Vagina (tissue), 2 donors: ENCODE results near the gene ATP2A3. TPM values are rescaled to one million over a fixed set of nuclear protein-coding genes. Genes with fewer than 3 reads are reported as not detected.

Experiments used
- DNase-seq, 2 donors: peaks; one replicate each; pipeline ENCODE4 v3.0.0-alpha.2; 2017; ENCODE audit errors: extremely low spot score in 2 of 2
- H3K27ac ChIP-seq: fragments of 200-600 bp; sonication (generic); one replicate; pipeline ENCODE4 v1.5.1; 2019
- H3K27me3 ChIP-seq: fragments of 200-600 bp; sonication (generic); one replicate; pipeline ENCODE4 v1.5.1; 2019
- H3K36me3 ChIP-seq, 2 donors: fragments of 200-600 bp; sonication (generic); one replicate each; pipeline ENCODE4 v1.5.1; 2017 to 2019
- H3K4me1 ChIP-seq: fragments of 200-600 bp; sonication (generic); one replicate; pipeline ENCODE4 v1.5.1; 2019
- H3K4me3 ChIP-seq, 2 donors: fragments of 200-600 bp; sonication (generic); 1 replicate in 1 of 2; 2 replicates in 1 of 2; pipeline ENCODE4 v1.5.1; 2016 to 2019
- H3K9me3 ChIP-seq: fragments of 200-600 bp; sonication (generic); one replicate; pipeline ENCODE4 v1.5.1; 2019
- POLR2A ChIP-seq, 2 donors: fragments of 450-650 bp; IDR thresholded peaks; one replicate each; pipeline ENCODE4 v1.6.1; 2017; ENCODE audit warnings: antibody characterized with exemption in 2 of 2, mild to moderate bottlenecking in 2 of 2, moderate library complexity in 2 of 2
- POLR2AphosphoS5 ChIP-seq, 2 donors: sonication (generic); formaldehyde crosslinking; IDR thresholded peaks; one replicate each; pipeline ENCODE4 v1.9.0; 2017; ENCODE audit warnings: antibody characterized with exemption in 2 of 2, mild to moderate bottlenecking in 2 of 2, low read depth in 1 of 2; ENCODE audit not compliant: insufficient read depth in 1 of 2
- intact Hi-C: fragments of 100-400 bp; cut with DNase I; formaldehyde crosslinking; loops from one replicate; pipeline ENCODE4 v1.15.1; 2023
- total RNA-seq: library from RNA; depleted of rRNA; stranded (reverse); fragments of >200 nt; gene quantifications from one replicate; pipeline ENCODE4 v1.2.3, GENCODE V29; 2016
- TF ChIP-seq, protein P1 (sequence below), 3 experiments: fragments of 450-650 bp in 2 of 3; fragments of 200-600 bp in 1 of 3; sonication (generic) in 1 of 3; IDR thresholded peaks; one replicate each; pipeline ENCODE4 v1.5.1; 2017 to 2019; ENCODE audit warnings: antibody characterized with exemption in 3 of 3, mild to moderate bottlenecking in 2 of 3, moderate library complexity in 2 of 3

ATP2A3 gene
- total RNA-seq, 1 donor from 2014 or later = 15.5 TPM

DNA sequence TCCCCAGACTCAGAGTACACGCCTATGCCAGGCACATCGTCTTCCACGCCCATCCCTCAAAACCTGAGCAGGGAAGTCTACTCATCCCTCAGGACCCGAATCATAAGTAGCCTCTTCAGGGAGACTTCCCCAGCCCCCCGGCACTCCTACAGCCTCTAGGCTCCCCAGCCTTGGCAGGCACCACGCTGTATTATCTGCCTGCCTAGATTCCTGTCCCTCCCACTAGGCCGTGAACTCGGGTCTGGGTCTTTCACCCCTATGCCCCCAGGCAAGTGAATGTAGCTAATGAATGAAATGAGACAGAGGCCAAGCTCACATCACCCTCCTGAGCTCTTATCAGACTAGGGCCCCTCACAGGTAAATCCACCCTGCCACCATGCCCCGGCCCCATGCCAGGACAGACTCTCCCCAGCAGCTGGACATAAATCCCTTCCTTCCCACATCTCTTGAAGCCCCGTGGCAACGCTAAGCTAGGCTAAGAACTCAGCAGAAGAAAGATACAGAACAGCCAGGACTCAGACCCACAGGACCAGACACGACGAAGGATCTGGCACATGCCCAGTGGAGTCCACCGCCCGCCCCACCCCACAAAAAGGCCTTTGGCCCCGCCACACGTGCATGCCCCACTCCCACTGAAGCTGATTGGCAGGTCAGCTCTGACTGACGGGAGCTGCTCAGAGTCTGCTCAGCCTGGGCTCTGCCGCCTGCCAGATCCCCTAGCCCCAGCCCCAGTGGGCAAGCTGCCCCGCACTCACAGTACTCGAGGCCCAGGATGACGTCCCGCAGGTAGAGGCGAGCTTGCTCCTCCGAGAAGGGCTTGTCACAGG, 84.4 kb downstream of the ATP2A3 start:
- H3K4me3 ChIP-seq = no peak overlapping the region
- H3K27me3 ChIP-seq = no peaks in the 10 kb centered on the region
- TF ChIP-seq POLR2AphosphoS5 (IDR thresholded peaks at IDR 0.05; ENCODE audit: insufficient read depth in 1 of 2, low read depth in 1 of 2) (no peak), POLR2A (IDR thresholded peaks at IDR 0.05) (no peak)
- TF ChIP-seq, protein P1, sequence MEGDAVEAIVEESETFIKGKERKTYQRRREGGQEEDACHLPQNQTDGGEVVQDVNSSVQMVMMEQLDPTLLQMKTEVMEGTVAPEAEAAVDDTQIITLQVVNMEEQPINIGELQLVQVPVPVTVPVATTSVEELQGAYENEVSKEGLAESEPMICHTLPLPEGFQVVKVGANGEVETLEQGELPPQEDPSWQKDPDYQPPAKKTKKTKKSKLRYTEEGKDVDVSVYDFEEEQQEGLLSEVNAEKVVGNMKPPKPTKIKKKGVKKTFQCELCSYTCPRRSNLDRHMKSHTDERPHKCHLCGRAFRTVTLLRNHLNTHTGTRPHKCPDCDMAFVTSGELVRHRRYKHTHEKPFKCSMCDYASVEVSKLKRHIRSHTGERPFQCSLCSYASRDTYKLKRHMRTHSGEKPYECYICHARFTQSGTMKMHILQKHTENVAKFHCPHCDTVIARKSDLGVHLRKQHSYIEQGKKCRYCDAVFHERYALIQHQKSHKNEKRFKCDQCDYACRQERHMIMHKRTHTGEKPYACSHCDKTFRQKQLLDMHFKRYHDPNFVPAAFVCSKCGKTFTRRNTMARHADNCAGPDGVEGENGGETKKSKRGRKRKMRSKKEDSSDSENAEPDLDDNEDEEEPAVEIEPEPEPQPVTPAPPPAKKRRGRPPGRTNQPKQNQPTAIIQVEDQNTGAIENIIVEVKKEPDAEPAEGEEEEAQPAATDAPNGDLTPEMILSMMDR (IDR thresholded peaks at IDR 0.05) = no peak
- peak overlapping the region; percentile 42 for H3K27ac ChIP-seq
- H3K36me3 ChIP-seq = peaks cover 0 to 39% of the 10 kb centered on the region in 2 donors
- H3K4me1 ChIP-seq = peaks cover 10% of the 10 kb centered on the region
- no peak for DNase-seq
- no peaks in the 10 kb centered on the region for H3K9me3 ChIP-seq
- intact Hi-C loops = no loop called here

DNA sequence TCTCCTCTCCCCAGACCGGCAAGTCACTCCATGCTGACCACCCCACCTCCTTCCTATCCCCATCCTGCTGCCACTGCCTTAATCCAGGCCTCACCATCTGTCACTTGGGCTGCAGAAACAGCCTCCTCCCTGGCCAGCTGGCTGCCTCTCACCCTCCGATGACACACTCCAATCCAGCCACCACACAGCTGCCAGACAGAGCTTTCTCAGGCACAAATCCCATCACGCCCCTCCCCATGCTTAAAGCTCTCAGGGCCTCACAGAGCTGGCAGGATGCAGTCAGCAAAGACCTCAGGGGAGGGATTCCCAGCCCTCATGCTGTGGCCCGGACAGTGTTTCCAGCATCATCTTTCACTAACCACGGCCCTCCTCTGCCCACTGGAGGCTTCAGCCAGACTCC, 85.1 kb downstream of the ATP2A3 start:
- Histone ChIP-seq H3K36me3 (peaks cover 0 to 36% of the 10 kb centered on the region in 2 donors), H3K27ac (peak overlapping the region; percentile 42), H3K4me1 (peaks cover 10% of the 10 kb centered on the region), H3K27me3 (no peaks in the 10 kb centered on the region), H3K4me3 (no peak overlapping the region), H3K9me3 (no peaks in the 10 kb centered on the region)
- TF ChIP-seq, protein P1 (IDR thresholded peaks at IDR 0.05) = no peak
- TF ChIP-seq POLR2AphosphoS5 (IDR thresholded peaks at IDR 0.05; ENCODE audit: insufficient read depth in 1 of 2, low read depth in 1 of 2) (no peak), POLR2A (IDR thresholded peaks at IDR 0.05) (no peak)
- intact Hi-C loops = no loop called here
- DNase-seq = no peak

DNA sequence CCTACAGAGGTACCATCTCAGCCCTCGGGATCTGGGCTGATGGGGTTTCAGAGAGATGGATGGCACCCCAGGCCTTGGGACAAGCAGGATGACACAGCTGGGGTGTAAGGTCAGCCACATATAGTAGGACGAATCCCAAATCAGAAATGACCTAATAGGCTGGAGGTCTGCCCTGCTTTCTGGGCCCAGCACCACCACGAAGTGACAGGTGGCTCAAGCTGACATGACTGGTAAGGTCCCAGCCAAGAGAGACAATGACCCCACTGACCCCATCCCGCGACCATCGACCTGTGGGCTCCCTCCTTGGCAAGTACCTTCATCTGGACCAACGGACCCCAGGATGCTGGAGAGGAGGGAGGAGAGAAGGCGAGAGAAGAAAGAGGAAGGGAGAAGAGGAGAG, 87.0 kb downstream of the ATP2A3 start:
- TF ChIP-seq, protein P1 (IDR thresholded peaks at IDR 0.05) = no peak
- TF ChIP-seq POLR2A (IDR thresholded peaks at IDR 0.05) = no peak
- TF ChIP-seq POLR2AphosphoS5 (IDR thresholded peaks at IDR 0.05; ENCODE audit: insufficient read depth in 1 of 2, low read depth in 1 of 2) = no peak

DNA sequence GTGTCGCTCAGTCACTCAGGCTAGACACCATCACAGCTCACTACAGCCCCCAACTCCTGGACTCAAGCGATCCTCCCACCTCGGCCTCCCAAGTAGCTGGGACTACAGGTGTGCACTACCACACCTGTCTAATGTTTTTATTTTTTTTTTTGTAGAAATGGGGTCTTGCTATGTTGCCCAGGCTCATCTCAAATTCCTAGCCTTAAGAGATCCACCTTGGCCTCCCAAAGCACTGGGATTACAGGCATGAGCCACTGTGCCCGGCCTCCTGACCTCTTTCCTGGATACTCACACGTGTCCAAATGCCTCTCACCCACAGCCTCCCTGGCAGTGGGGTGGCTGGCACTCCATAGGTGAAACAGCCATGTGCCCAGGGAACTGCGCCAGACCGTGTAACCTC, 88.9 kb downstream of the ATP2A3 start:
- intact Hi-C loops = no loop called here
- H3K36me3 ChIP-seq = peaks cover 0 to 34% of the 10 kb centered on the region in 2 donors

More for the DNA sequence above, 87.0 kb downstream of the ATP2A3 start:
- H3K4me1 ChIP-seq = peaks cover 10% of the 10 kb centered on the region
- no peaks in the 10 kb centered on the region for H3K9me3 ChIP-seq
- peaks cover 0 to 33% of the 10 kb centered on the region in 2 donors for H3K36me3 ChIP-seq
- intact Hi-C loops = no loop called here
- no peak overlapping the region for H3K27ac ChIP-seq
- DNase-seq = no peak
- no peak overlapping the region for H3K4me3 ChIP-seq
- H3K27me3 ChIP-seq = no peaks in the 10 kb centered on the region

More for the DNA sequence above, 88.9 kb downstream of the ATP2A3 start:
- no peaks in the 10 kb centered on the region for H3K9me3 ChIP-seq
- H3K27me3 ChIP-seq = no peaks in the 10 kb centered on the region
- no peak for DNase-seq
- no peak overlapping the region for H3K4me3 ChIP-seq
- H3K27ac ChIP-seq = no peak overlapping the region
- peaks cover 10% of the 10 kb centered on the region for H3K4me1 ChIP-seq
- TF ChIP-seq POLR2A (IDR thresholded peaks at IDR 0.05) (no peak), POLR2AphosphoS5 (IDR thresholded peaks at IDR 0.05; ENCODE audit: insufficient read depth in 1 of 2, low read depth in 1 of 2) (no peak)
- TF ChIP-seq, protein P1 (IDR thresholded peaks at IDR 0.05) = no peak

Other genes starting within 250 kb of the ATP2A3 start
- 0.74 TPM for gene HASPIN, start 240.5 kb downstream of the ATP2A3 start, total RNA-seq
- 30.9 TPM for gene ITGAE, start 163.2 kb downstream of the ATP2A3 start, total RNA-seq
- 20.6 TPM for gene NCBP3, start 118.2 kb downstream of the ATP2A3 start, total RNA-seq
- gene CAMKK1, start 71.4 kb downstream of the ATP2A3 start, total RNA-seq = 12.0 TPM
- 4.2 TPM for gene P2RX1, start 48.0 kb downstream of the ATP2A3 start, total RNA-seq
- gene ZZEF1, start 178.6 kb upstream of the ATP2A3 start, total RNA-seq = 56.7 TPM
- 15.7 TPM for gene CYB5D2, start 178.8 kb upstream of the ATP2A3 start, total RNA-seq